Body of pancreas (tissue), 4 donors: ENCODE results near the gene THBS2. TPM values are rescaled to one million over a fixed set of nuclear protein-coding genes. Genes with fewer than 3 reads are reported as not detected.

Experiments
- ATAC-seq: fragments of 150-250 bp; one replicate; pipeline ENCODE4 v1.9.1; 2016
- DNase-seq, 4 donors: peaks; one replicate each; pipeline ENCODE4 v3.0.0-alpha.2; 2019
- H3K27ac ChIP-seq, 4 donors: fragments of 200-600 bp; sonication (generic); 1 replicate in 3 of 4; 2 replicates in 1 of 4; pipeline versions ENCODE4 v1.5.1 to v1.6.1; 2016 to 2019; ENCODE audit warnings: mild to moderate bottlenecking in 1 of 4, mixed read lengths in 1 of 4, moderate library complexity in 1 of 4
- H3K27me3 ChIP-seq, 2 donors: fragments of 200-600 bp; sonication (generic); one replicate each; pipeline ENCODE4 v1.6.0; 2016; ENCODE audit warnings: mild to moderate bottlenecking in 1 of 2
- H3K36me3 ChIP-seq, 2 donors: fragments of 200-600 bp; sonication (generic); replicated peaks in 1 of 2; 2 replicates each; pipeline ENCODE4 v1.5.1; 2016; ENCODE audit warnings: low read depth in 2 of 2; ENCODE audit not compliant: insufficient read depth in 1 of 2
- H3K4me1 ChIP-seq: fragments of 200-600 bp; sonication (generic); one replicate; pipeline ENCODE4 v1.6.0; 2016
- H3K4me3 ChIP-seq, 2 donors: fragments of 200-600 bp; sonication (generic); 1 replicate in 1 of 2; 2 replicates in 1 of 2; pipeline ENCODE4 v1.5.1; 2016 to 2019
- H3K9me3 ChIP-seq, 3 donors: fragments of 200-600 bp; sonication (generic); 1 replicate in 2 of 3; 2 replicates in 1 of 3; pipeline ENCODE4 v1.5.1; 2016
- CTCF ChIP-seq, 7 experiments: fragments of 450-650 bp in 4 of 7; fragments of 200-600 bp in 3 of 7; sonication (generic) in 3 of 7; IDR thresholded peaks; one replicate each; pipeline ENCODE4 v1.5.1; 2016 to 2019; ENCODE audit warnings: antibody characterized with exemption in 7 of 7
- POLR2A ChIP-seq, 3 donors: fragments of 450-650 bp; IDR thresholded peaks; one replicate each; pipeline ENCODE4 v1.6.1; 2016; ENCODE audit warnings: antibody characterized with exemption in 3 of 3, mild to moderate bottlenecking in 2 of 3
- WGBS, 2 donors: methylation state at CpG; one replicate each; pipeline ENCODE4 v1.1.5; 2017; 5-methylcytosine and 5-hydroxymethylcytosine counted together
- intact Hi-C: fragments of 100-400 bp; cut with DNase I; formaldehyde crosslinking; loops from one replicate; pipeline ENCODE4 v1.15.1; 2023
- total RNA-seq, 2 donors: library from RNA; depleted of rRNA; stranded (reverse); fragments of >200 nt; gene quantifications; one replicate each; pipeline ENCODE4 v1.1.0, GENCODE V29; 2016

THBS2 gene
- total RNA-seq, 2 donors from 2014 or later: 8.9 to 9.6 TPM

GRCh38 chr6:169188475-169188874 is 65.2 kb downstream of the THBS2 start:
- no peak for TF ChIP-seq CTCF (IDR thresholded peaks at IDR 0.05)
- TF ChIP-seq POLR2A (IDR thresholded peaks at IDR 0.05): no peak
- ATAC-seq: no peak
- intact Hi-C loops: no loop called here
- H3K27me3 ChIP-seq: no peaks in the 10 kb centered on the region
- no peaks in the 10 kb centered on the region for H3K4me1 ChIP-seq
- no peak for DNase-seq
- no peak overlapping the region for H3K4me3 ChIP-seq
- H3K9me3 ChIP-seq: no peaks in the 10 kb centered on the region
- no peak overlapping the region for H3K27ac ChIP-seq
- no peaks in the 10 kb centered on the region for H3K36me3 ChIP-seq
- WGBS, 2 donors: 65 to 71% methylated on average over 6 of the region's 6 CpGs

- intact Hi-C loops: no loop called here
- TF ChIP-seq CTCF (IDR thresholded peaks at IDR 0.05) (no peak), POLR2A (IDR thresholded peaks at IDR 0.05) (no peak)
- DNase-seq (no peak), ATAC-seq (no peak)
- Histone ChIP-seq H3K4me3 (no peak overlapping the region), H3K27me3 (no peaks in the 10 kb centered on the region), H3K36me3 (no peaks in the 10 kb centered on the region), H3K27ac (no peak overlapping the region), H3K4me1 (no peaks in the 10 kb centered on the region), H3K9me3 (no peaks in the 10 kb centered on the region)
- 68 to 72% methylated on average over 7 to 9 of the region's 9 CpGs for WGBS, 2 donors
Observed at GRCh38 chr6:169188051-169188470, 65.6 kb downstream of the THBS2 start.

GRCh38 chr6:169186496-169187169 is 67.0 kb downstream of the THBS2 start:
- Histone ChIP-seq H3K4me3 (no peak overlapping the region), H3K36me3 (no peaks in the 10 kb centered on the region), H3K27ac (no peak overlapping the region), H3K4me1 (no peaks in the 10 kb centered on the region), H3K9me3 (no peaks in the 10 kb centered on the region), H3K27me3 (no peaks in the 10 kb centered on the region)
- DNase-seq: no peak
- TF ChIP-seq CTCF (IDR thresholded peaks at IDR 0.05) (no peak), POLR2A (IDR thresholded peaks at IDR 0.05) (no peak)
- intact Hi-C loops: no loop called here
- ATAC-seq: no peak
- 71 to 78% methylated on average over 17 to 25 of the region's 25 CpGs for WGBS, 2 donors

GRCh38 chr6:169185692-169186485 is 67.8 kb downstream of the THBS2 start:
- no peak overlapping the region for H3K27ac ChIP-seq
- 82 to 87% methylated on average over 25 to 26 of the region's 26 CpGs for WGBS, 2 donors
- no peaks in the 10 kb centered on the region for H3K9me3 ChIP-seq
- H3K36me3 ChIP-seq: no peaks in the 10 kb centered on the region
- H3K4me3 ChIP-seq: no peak overlapping the region
- TF ChIP-seq POLR2A (IDR thresholded peaks at IDR 0.05) (no peak), CTCF (IDR thresholded peaks at IDR 0.05) (no peak)
- no peak for DNase-seq
- H3K4me1 ChIP-seq: no peaks in the 10 kb centered on the region
- intact Hi-C loops: no loop called here
- no peaks in the 10 kb centered on the region for H3K27me3 ChIP-seq
- ATAC-seq: no peak
